CD14-positive monocyte (primary cell): Measurements from ENCODE around the gene TSPAN31. TPM values are rescaled to one million over a fixed set of nuclear protein-coding genes. Genes with fewer than 3 reads are reported as not detected.

ENCODE experiments used
- DNase-seq, 3 donors: peaks; one replicate each; pipeline ENCODE4 v3.0.0-alpha.2; 2011 to 2022
- H2AFZ ChIP-seq: 2 replicates; pipeline ENCODE4 v1.6.0; 2012; ENCODE audit warnings: mild to moderate bottlenecking, low read depth, low read length, inconsistent platforms; ENCODE audit not compliant: insufficient read depth, poor library complexity, severe bottlenecking
- H3K27ac ChIP-seq, 2 donors: 1 replicate in 1 of 2; 2 replicates in 1 of 2; pipeline ENCODE4 v1.5.1; 2012 to 2013; ENCODE audit warnings: low read length in 2 of 2, control low read depth in 1 of 2, inconsistent platforms in 1 of 2, low read depth in 1 of 2, mild to moderate bottlenecking in 1 of 2
- H3K27me3 ChIP-seq, 2 donors: one replicate each; pipeline versions ENCODE4 v1.6.0 to v1.6.1; 2011 to 2013; ENCODE audit warnings: low read length in 2 of 2; ENCODE audit not compliant: control insufficient read depth in 2 of 2, insufficient read depth in 2 of 2
- H3K36me3 ChIP-seq, 2 donors: replicated peaks in 1 of 2; 1 replicate in 1 of 2; 2 replicates in 1 of 2; pipeline versions ENCODE4 v1.5.1 to v1.6.1; 2012 to 2013; ENCODE audit warnings: low read length in 2 of 2, control low read depth in 1 of 2, inconsistent platforms in 1 of 2, mild to moderate bottlenecking in 1 of 2; ENCODE audit not compliant: insufficient read depth in 2 of 2, control insufficient read depth in 1 of 2
- H3K4me1 ChIP-seq, 2 donors: 1 replicate in 1 of 2; 2 replicates in 1 of 2; pipeline versions ENCODE4 v1.5.1 to v1.6.1; 2012 to 2013; ENCODE audit warnings: low read length in 2 of 2, control low read depth in 1 of 2, inconsistent platforms in 1 of 2, mild to moderate bottlenecking in 1 of 2, moderate library complexity in 1 of 2; ENCODE audit not compliant: insufficient read depth in 2 of 2, control insufficient read depth in 1 of 2
- H3K4me2 ChIP-seq: replicated peaks from 2 replicates; pipeline ENCODE3; 2012; ENCODE audit warnings: low read length, moderate library complexity, mild to moderate bottlenecking; ENCODE audit not compliant: poor library complexity, severe bottlenecking; ENCODE audit errors: extremely low read depth
- H3K4me3 ChIP-seq, 3 experiments: fragments of 200-600 bp in 1 of 3; sonication (generic) in 1 of 3; replicated peaks in 1 of 3; 1 replicate in 2 of 3; 2 replicates in 1 of 3; pipeline ENCODE4 v1.5.1; 2011 to 2013; ENCODE audit warnings: low read length in 3 of 3, mild to moderate bottlenecking in 3 of 3, control low read depth in 2 of 3, low read depth in 2 of 3, inconsistent platforms in 1 of 3, moderate library complexity in 1 of 3
- H3K79me2 ChIP-seq: 2 replicates; pipeline ENCODE4 v1.6.0; 2012; ENCODE audit warnings: mild to moderate bottlenecking, control low read depth, inconsistent platforms, low read length, moderate library complexity; ENCODE audit not compliant: insufficient read depth
- H3K9ac ChIP-seq: 2 replicates; pipeline ENCODE4 v1.6.0; 2017; ENCODE audit warnings: low read length, mild to moderate bottlenecking; ENCODE audit not compliant: insufficient read depth, poor library complexity, severe bottlenecking
- H3K9me3 ChIP-seq, 2 donors: replicated peaks in 1 of 2; 1 replicate in 1 of 2; 2 replicates in 1 of 2; pipeline versions ENCODE4 v1.5.1 to v1.6.1; 2012 to 2013; ENCODE audit warnings: low read length in 2 of 2, control low read depth in 1 of 2; ENCODE audit not compliant: control insufficient read depth in 1 of 2, insufficient read depth in 1 of 2
- H4K20me1 ChIP-seq: 2 replicates; pipeline ENCODE4 v1.6.0; 2012; ENCODE audit warnings: mild to moderate bottlenecking, low read length, control low read depth, moderate library complexity; ENCODE audit not compliant: insufficient read depth
- H3K27ac Mint-ChIP-seq, 7 donors: one replicate each; pipeline ENCODE4 v1.8.0; 2020; ENCODE audit warnings: mild to moderate bottlenecking in 7 of 7, mixed read lengths in 7 of 7, moderate library complexity in 6 of 7, inconsistent platforms in 2 of 7
- H3K27me3 Mint-ChIP-seq, 3 donors: one replicate each; pipeline ENCODE4 v1.8.0; 2021 to 2022; ENCODE audit warnings: low read depth in 3 of 3, mild to moderate bottlenecking in 3 of 3, mixed read lengths in 3 of 3, moderate library complexity in 3 of 3, inconsistent platforms in 1 of 3
- H3K36me3 Mint-ChIP-seq, 2 donors: one replicate each; pipeline ENCODE4 v1.8.0; 2020; ENCODE audit warnings: mixed read lengths in 2 of 2, inconsistent platforms in 1 of 2, mild to moderate bottlenecking in 1 of 2
- H3K4me1 Mint-ChIP-seq: one replicate; pipeline ENCODE4 v1.8.0; 2020; ENCODE audit warnings: mild to moderate bottlenecking, mixed read lengths
- H3K4me3 Mint-ChIP-seq, 2 donors: one replicate each; pipeline ENCODE4 v1.8.0; 2020; ENCODE audit warnings: mild to moderate bottlenecking in 2 of 2, mixed read lengths in 2 of 2, moderate library complexity in 1 of 2
- H3K9me3 Mint-ChIP-seq, 7 donors: one replicate each; pipeline ENCODE4 v1.8.0; 2020 to 2022; ENCODE audit warnings: mixed read lengths in 7 of 7, mild to moderate bottlenecking in 6 of 7, moderate library complexity in 6 of 7, inconsistent platforms in 2 of 7
- CTCF ChIP-seq: fragments of 200-600 bp; IDR thresholded peaks from one replicate; pipeline ENCODE4 v1.8.0; 2022; ENCODE audit warnings: antibody characterized with exemption, mild to moderate bottlenecking
- whole genome bisulfite sequencing: methylation state at CpG from one replicate; pipeline ENCODE4 v1.1.5; 2013; ENCODE audit warnings: missing lambda C conversion rate; ENCODE audit not compliant: insufficient coverage; 5-methylcytosine and 5-hydroxymethylcytosine counted together
- intact Hi-C, 2 donors: fragments of 100-400 bp; cut with micrococcal nuclease; formaldehyde crosslinking; loops; one replicate each; pipeline versions ENCODE4 v1.15.0 to v1.15.1; 2023
- polyA plus RNA-seq, 3 donors: library from polyadenylated mRNA; depleted of rRNA in 1 of 3; unstranded in 2 of 3; stranded (reverse) in 1 of 3; fragments of 300-500 nt in 2 of 3; fragments of >200 nt in 1 of 3; fragmentation: Illumina TruSeq in 2 of 3; gene quantifications; 1 replicate in 2 of 3; 2 replicates in 1 of 3; pipeline ENCODE4 v1.2.3, GENCODE V29; 2012 to 2021

Gene TSPAN31
- polyA plus RNA-seq, 3 donors, result 20.6 to 48.1 (median 43.0) TPM

GRCh38 chr12:57700317-57700716 lies 44.5 kb upstream of the TSPAN31 start:
- Histone ChIP-seq H3K27me3 (no peaks in the 10 kb centered on the region), H3K79me2 (peaks cover 16% of the 10 kb centered on the region), H3K36me3 (peaks cover 65 to 100% of the 10 kb centered on the region in 2 donors), H3K4me2 (no peak overlapping the region), H2AFZ (no peak overlapping the region), H3K4me1 (peaks cover 0 to under 1% of the 10 kb centered on the region in 2 donors), H3K27ac (no peak overlapping the region), H3K9me3 (peaks cover 9 to 15% of the 10 kb centered on the region in 2 donors), H3K4me3 (no peak overlapping the region), H4K20me1 (peaks cover 64% of the 10 kb centered on the region), H3K9ac (no peak overlapping the region)
- Mint-ChIP-seq H3K9me3 (peaks cover 5 to 14% (median 8%) of the 10 kb centered on the region in 7 donors), H3K4me1 (peaks cover 2% of the 10 kb centered on the region), H3K36me3 (peaks cover 80 to 97% of the 10 kb centered on the region in 2 donors), H3K4me3 (no peak overlapping the region), H3K27ac (peak overlapping the region in 1 of 7 donors; percentile 1), H3K27me3 (peaks cover 0 to 3% (median 0%) of the 10 kb centered on the region in 3 donors)
- WGBS, result 100% methylated on average over 1 of the region's 2 CpGs
- DNase-seq, result no peak
- intact Hi-C loops, result no loop called here
- no peak for TF ChIP-seq CTCF

GRCh38 chr12:57707250-57707649 lies 37.6 kb upstream of the TSPAN31 start:
- H3K36me3 ChIP-seq, result peaks cover 71 to 96% of the 10 kb centered on the region in 2 donors
- intact Hi-C loops, result no loop called here
- no peak overlapping the region for H3K27ac ChIP-seq
- Mint-ChIP-seq H3K4me3 (no peak overlapping the region), H3K4me1 (no peaks in the 10 kb centered on the region), H3K27ac (no peak overlapping the region), H3K36me3 (peaks cover 72 to 92% of the 10 kb centered on the region in 2 donors), H3K9me3 (peaks cover 7 to 14% (median 9%) of the 10 kb centered on the region in 7 donors), H3K27me3 (peaks cover 0 to 3% (median 0%) of the 10 kb centered on the region in 3 donors)
- H4K20me1 ChIP-seq, result peaks cover 59% of the 10 kb centered on the region
- peaks cover 9 to 15% of the 10 kb centered on the region in 2 donors for H3K9me3 ChIP-seq
- peaks cover 4% of the 10 kb centered on the region for H3K79me2 ChIP-seq
- H3K4me2 ChIP-seq, result no peak overlapping the region
- H3K9ac ChIP-seq, result no peak overlapping the region
- H2AFZ ChIP-seq, result no peak overlapping the region
- no peak overlapping the region for H3K4me3 ChIP-seq
- no CpG with 5 or more reads among the region's 3 CpGs for WGBS
- H3K4me1 ChIP-seq, result no peaks in the 10 kb centered on the region
- H3K27me3 ChIP-seq, result no peaks in the 10 kb centered on the region
- TF ChIP-seq CTCF, result no peak
- DNase-seq, result no peak
